LoVo (cell line): Measurements from ENCODE around the gene RALGPS2.

Experiments used
- DNase-seq: peaks from one replicate; pipeline ENCODE4 v3.0.0-alpha.2; 2016; ENCODE audit warnings: low spot score

The RALGPS2 gene

GRCh38 chr1:178867670-178868069 is 142.6 kb downstream of the RALGPS2 start:
- DNase-seq, result peak; percentile 35

DNA sequence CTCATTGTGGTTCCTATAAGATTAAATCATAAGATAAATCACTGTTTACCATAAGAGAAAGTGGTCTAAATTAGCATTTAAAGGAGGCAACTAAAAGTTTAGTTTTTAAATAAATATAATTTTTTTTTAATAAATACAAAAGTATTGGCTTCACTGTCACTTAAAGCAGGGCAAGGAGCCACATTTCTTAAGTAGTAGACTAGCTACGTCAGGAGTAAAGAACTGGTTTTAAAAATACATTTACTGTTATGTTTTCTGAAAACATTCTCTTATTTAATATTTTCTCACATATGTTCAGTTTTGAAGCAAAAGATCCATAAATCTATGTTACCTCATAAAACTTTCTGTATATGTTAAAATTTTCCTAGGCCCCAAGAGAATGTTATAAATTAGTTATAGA is 143.7 kb downstream of the RALGPS2 start:
- no peak for DNase-seq

DNA sequence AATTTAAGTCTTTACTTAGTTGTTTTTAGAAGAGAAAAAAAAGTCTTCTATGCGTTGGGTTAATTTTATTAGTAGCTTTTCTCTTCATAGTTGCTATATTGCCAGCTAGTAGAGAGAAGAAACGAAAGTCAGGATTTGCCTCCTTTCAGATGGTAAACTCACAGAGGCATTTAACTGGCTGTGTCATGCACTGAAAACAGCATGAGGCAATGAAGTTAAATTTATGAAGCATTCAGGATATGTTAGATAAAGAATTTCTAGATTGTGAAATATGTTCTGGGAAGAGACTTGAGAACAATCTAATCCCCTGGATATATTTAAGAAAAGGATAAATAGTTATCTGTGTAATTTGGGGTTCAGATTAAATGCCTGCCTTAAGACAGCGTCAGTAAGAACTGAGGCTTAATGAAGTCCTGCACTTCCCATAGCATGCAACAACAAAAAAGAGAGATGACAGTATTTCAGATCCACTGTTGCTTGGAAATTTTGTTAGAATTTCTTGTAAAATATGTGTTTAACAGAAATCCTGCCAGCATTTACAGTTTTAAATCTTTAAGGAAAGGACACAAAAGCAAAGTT is 144.2 kb downstream of the RALGPS2 start:
- no peak for DNase-seq

- DNase-seq, result no peak
These were observed 145.2 kb downstream of the RALGPS2 start for GRCh38 chr1:178870221-178870620.

GRCh38 chr1:178870944-178871343 is 145.9 kb downstream of the RALGPS2 start, which contains the start of gene ANGPTL1:
Gene ANGPTL1, minus strand, starts transcription at chr1:178871077. Its CDS starts 5,301 bp downstream, at chr1:178865776.
- DNase-seq, result no peak

DNA sequence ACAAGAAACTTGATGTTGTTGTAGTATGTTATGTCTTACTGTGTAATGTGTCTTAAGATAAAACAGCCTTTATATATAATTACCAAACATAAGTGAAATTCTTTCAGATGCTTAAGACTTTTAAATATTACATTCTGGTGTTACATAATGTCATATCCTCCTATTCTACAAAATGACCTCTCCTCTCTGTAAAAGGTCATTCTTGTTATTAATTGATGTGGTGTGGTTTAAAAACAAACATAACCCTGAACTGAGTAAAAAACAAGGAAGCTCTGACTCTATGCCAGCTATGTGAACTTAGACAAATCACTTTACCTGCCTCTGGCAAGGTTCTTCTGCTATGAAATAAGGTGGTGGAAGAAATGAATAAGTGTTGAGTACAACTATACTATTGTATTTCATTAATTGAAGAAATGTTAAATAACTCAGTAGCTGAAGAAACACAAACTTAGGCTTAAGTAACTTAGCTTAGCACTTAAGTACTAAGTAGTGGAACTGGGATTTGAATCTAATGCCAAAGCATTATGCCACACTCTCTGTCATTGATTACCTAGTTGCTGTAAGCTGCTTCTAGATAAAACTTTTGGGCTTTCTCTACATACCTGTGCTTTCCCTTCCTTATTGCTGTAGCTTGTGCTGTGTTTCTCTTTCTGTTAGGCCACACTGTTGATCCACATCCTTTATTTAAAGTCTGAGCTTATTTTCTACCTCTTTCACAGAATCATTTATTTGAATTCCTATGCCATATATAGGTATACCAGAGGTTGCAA is 146.7 kb downstream of the RALGPS2 start:
- no peak for DNase-seq

GRCh38 chr1:178874966-178875365 is 149.9 kb downstream of the RALGPS2 start:
- no peak for DNase-seq

- DNase-seq, result no peak
These were observed 150.9 kb downstream of the RALGPS2 start for GRCh38 chr1:178875936-178876335.

DNA sequence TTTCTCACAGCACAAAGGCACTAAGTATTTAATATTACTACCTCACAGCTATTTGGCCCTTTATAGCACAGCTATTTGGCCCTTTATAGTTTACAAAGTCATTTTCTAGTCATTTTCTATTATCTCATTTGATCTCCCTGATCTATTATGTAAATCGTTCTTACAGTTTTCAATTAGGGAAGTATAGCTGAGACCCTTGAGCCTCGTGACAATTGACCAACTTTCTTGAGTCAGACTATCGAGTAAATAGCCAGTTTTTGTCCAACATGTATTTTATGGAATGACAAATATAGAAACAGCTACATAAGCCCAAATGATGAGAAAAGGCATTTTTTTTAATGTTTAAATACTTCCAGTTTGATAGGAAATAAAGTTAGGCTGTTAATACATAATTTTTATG is 152.9 kb downstream of the RALGPS2 start:
- no peak for DNase-seq

DNA sequence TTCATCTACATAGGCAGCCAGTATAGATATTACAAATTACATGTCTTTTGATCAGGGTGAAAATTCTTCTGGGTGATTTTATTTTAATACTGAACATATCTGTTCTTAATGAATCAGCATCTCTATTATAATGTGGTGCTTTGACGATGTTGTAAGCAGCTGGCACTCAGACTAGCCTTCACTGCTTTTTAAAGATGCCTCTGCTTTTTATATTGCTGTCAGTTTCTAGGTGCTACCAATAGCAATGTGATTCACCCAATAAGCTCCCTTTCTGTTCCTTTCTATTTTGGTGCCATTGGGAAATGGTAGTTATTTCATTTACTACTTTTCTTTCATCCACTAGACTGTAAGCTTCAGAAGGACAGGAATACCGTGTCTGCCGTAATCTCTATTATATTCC is 156.9 kb downstream of the RALGPS2 start:
- no peak for DNase-seq

GRCh38 chr1:178885869-178886268 is 160.8 kb downstream of the RALGPS2 start:
- no peak for DNase-seq

- no peak for DNase-seq
These were observed 161.5 kb downstream of the RALGPS2 start for GRCh38 chr1:178886551-178886950.

- no peak for DNase-seq
These were observed 170.9 kb downstream of the RALGPS2 start for GRCh38 chr1:178895928-178896327.

DNA sequence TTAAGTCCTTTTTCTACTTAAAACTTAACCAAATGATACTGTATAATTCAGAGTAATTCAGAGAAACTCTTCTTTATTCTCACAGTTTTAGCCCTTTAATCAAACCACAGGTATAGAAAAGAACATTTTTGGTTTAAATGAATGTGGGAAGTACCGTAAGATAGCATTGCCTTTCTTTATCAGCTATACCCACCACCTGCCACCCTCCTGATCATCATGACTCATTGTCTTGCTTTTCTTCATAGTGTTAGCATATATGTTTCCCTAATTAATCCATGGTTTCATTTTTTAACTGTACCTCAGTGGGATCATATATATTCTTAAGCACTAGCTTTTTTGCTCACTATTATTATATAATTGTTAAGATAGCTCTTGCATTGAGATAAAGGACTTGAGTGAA is 173.4 kb downstream of the RALGPS2 start:
- DNase-seq, result no peak

DNA sequence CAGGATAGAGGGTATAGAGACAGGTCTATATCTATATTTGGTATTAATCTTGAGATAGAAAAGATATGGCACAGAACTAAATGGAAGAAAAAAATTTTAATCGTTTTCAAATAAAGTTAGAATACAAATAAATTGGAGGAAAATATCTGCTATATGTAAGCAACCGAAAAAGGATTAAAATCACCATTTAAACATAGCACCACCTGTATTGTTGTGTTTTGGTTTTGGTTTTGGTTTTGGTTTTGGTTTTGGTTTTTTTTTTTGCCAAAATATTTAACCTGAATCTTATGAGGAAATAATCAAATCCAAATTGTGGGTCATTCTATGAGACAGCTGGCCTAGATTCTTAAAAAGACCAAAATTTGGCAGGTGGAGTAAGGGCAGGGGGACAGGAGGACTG is 174.4 kb downstream of the RALGPS2 start:
- no peak for DNase-seq

DNA sequence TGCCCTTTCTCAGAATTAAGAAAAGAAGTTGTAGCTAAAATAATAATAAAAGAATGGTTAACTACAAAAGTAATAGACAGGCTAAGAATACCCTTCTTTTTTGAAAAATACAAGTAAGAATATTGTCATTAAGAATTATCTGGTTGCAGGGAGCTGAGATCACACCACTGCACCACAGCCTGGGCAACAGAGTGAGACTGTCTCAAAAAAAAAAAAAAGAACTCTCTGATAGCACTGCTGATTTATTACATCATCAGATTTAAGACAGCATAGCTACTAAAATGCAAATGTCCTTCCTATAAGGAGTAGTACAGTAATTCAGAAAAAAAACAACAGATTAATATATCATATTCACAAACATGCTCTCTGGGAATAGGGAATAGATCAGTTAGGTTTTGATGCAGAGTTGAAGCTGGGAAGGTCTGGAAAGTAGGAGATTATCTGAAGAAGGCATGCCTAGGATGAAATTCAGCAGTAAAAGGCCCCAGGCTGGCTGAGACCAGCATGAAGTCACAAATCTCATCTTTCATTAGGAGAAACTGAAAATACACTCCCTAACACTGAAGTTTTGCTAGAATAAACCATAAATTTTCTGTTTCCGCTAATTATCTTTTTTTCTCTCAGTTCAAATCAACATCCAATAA is 176.6 kb downstream of the RALGPS2 start:
- DNase-seq, result no peak

DNA sequence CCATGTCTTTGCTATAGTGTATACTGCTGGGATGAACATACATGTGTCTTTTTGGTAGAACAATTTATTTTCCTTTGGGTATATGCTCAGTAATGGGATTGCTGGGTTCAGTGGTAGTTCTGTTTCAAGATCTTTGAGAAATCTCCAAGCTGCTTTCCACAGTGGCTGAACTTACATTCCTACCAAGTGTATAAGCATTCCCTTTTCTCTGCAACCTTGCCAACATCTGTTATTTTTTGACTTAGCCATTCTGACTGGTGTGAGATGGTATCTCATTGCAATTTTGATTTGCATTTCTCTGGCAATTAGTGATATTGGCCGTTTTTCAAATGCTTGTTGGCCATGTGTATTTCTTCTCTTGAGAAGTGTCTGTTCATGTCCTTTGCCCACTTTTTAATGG is 183.3 kb downstream of the RALGPS2 start:
- no peak for DNase-seq

GRCh38 chr1:178910023-178910422 is 185.0 kb downstream of the RALGPS2 start:
- DNase-seq, result no peak

DNA sequence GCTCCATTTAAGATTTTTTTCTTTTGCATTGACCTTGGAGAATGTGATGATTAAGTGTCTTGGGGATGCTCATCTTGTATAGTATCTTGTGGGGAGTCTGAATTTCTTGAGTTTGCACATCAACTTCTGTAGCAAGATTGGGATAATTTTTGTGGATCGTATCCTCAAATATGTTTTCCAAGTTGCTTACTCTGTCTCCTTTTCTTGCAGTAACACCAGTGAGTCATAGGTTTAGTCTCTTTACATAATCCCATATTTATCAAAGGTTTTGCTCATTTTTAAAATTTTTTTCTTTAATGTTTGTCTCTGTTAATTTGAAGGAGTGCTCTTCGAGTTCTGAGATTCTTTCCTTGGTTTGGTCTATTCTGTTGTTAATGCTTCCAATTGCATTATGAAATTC is 187.6 kb downstream of the RALGPS2 start:
- no peak for DNase-seq

GRCh38 chr1:178916448-178917174 is 191.6 kb downstream of the RALGPS2 start:
- no peak for DNase-seq

DNA sequence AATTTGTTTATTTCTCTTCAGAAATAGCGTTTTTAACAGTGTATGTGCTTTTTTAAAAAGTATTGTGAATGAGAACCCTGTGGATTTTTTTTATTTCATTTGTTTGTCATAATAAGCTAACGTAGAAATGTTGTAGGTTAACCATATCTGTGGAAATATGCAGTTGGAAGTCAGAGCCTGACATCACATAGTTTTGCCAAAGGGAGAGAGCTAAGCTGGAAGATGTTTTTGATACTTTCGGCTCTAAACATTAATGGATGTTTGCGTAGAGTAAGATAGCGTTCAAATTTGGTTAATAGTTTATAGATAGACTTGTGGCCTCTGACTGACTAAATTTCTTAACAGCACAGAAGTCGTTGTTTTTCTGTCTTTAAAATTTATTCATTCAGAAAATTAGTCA is 193.3 kb downstream of the RALGPS2 start:
- DNase-seq, result no peak

DNA sequence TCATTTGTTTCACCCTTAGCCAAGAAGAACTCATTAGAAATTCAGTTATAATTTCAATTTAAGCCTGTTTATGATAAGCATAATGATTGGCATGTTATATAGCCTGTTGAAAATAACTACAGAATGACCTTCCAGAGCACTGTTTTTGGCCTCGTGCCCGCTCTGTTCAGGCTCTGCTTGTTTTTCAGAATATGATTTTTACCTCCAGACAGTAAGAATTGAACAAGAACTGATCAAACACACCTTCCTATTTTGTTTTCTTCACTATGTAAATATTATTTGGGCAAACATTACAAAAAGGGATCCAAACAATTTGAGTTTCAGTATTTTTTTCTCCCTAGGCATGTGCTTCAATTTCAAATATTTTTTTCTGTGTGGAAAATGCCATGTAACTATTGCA is 193.9 kb downstream of the RALGPS2 start:
- DNase-seq, result no peak

GRCh38 chr1:178919581-178919980 is 194.5 kb downstream of the RALGPS2 start:
- no peak for DNase-seq
